GM23338 (cell line): ENCODE data around the gene ZNF646.

Experiments
- CREB1 ChIP-seq: fragments of 250-450 bp; sonication (Bioruptor Pico); IDR thresholded peaks from 2 replicates; pipeline ENCODE4 v1.5.0; 2020; ENCODE audit warnings: low read depth, mild to moderate bottlenecking, moderate library complexity
- CTCF ChIP-seq, 2 experiments: fragments of 200-600 bp in 1 of 2; sonication (generic) in 1 of 2; conservative IDR thresholded peaks; 2 replicates each; pipeline versions ENCODE4 v1.5.1 to v1.6.1; 2016 to 2017; ENCODE audit warnings: antibody characterized with exemption in 2 of 2, low read depth in 2 of 2, mild to moderate bottlenecking in 2 of 2, moderate library complexity in 1 of 2
- ETS1 ChIP-seq: IDR thresholded peaks from 2 replicates; pipeline ENCODE4 v1.6.1; 2016; ENCODE audit warnings: antibody characterized with exemption
- EZH2phosphoT487 ChIP-seq: fragments of 200-600 bp; sonication (generic); IDR thresholded peaks from one replicate; pipeline ENCODE4 v1.8.1; 2018; ENCODE audit warnings: antibody characterized with exemption; ENCODE audit not compliant: unreplicated experiment
- POLR2AphosphoS5 ChIP-seq: IDR thresholded peaks from 2 replicates; pipeline ENCODE4 v1.6.1; 2016; ENCODE audit warnings: antibody characterized with exemption, low read depth
- REST ChIP-seq: IDR thresholded peaks from one replicate; pipeline ENCODE4 v1.6.1; 2018; ENCODE audit warnings: antibody characterized with exemption; ENCODE audit not compliant: unreplicated experiment
- ZNF331 ChIP-seq: fragments of 250-450 bp; sonication (Bioruptor Pico); IDR thresholded peaks from 2 replicates; pipeline ENCODE4 v1.5.0; 2020; ENCODE audit warnings: low read depth, mild to moderate bottlenecking, moderate library complexity

- TF ChIP-seq ETS1 (no peak), ZNF331 (CRISPR knock-in tag) (no peak), REST (no peak), CTCF (conservative IDR thresholded peaks at IDR 0.05; ENCODE audit: low read depth in 2 of 2) (no peak), POLR2AphosphoS5 (no peak), CREB1 (CRISPR knock-in tag) (no peak), EZH2phosphoT487 (no peak)
Observed at GRCh38 chr16:31083081-31083480, 8.9 kb downstream of the ZNF646 start.
